Karpas-422 (cell line): ENCODE measurements around the gene LEF1. TPM values are rescaled to one million over a fixed set of nuclear protein-coding genes. Genes with fewer than 3 reads are reported as not detected.

Experiments
- DNase-seq: peaks from one replicate; pipeline ENCODE4 v3.0.0-alpha.2; 2015
- H2AFZ ChIP-seq: fragments of 200-600 bp; sonication (generic); 2 replicates; pipeline ENCODE4 v1.6.1; 2014; ENCODE audit warnings: antibody characterized with exemption, low read length, mixed read lengths
- H3K27ac ChIP-seq: fragments of 200-600 bp; sonication (generic); 2 replicates; pipeline ENCODE4 v1.5.1; 2014; ENCODE audit warnings: mild to moderate bottlenecking, low read length, moderate library complexity
- H3K27me3 ChIP-seq: fragments of 200-600 bp; sonication (generic); 2 replicates; pipeline ENCODE4 v1.6.1; 2014; ENCODE audit warnings: low read length, mixed read lengths
- H3K36me3 ChIP-seq: fragments of 200-600 bp; sonication (generic); 2 replicates; pipeline ENCODE4 v1.6.1; 2014; ENCODE audit warnings: low read length, mixed read lengths; ENCODE audit not compliant: insufficient read depth
- H3K4me1 ChIP-seq: fragments of 200-600 bp; sonication (generic); 2 replicates; pipeline ENCODE4 v1.6.1; 2014; ENCODE audit warnings: mild to moderate bottlenecking, low read length, mixed read lengths
- H3K4me2 ChIP-seq: fragments of 200-600 bp; sonication (generic); 2 replicates; pipeline ENCODE4 v1.6.1; 2014; ENCODE audit warnings: low read length, low read depth, mild to moderate bottlenecking; ENCODE audit not compliant: poor library complexity, severe bottlenecking
- H3K4me3 ChIP-seq: fragments of 200-600 bp; sonication (generic); 2 replicates; pipeline ENCODE4 v1.5.1; 2014; ENCODE audit warnings: mild to moderate bottlenecking, antibody characterized with exemption, low read length, mixed read lengths
- H3K79me2 ChIP-seq: fragments of 200-600 bp; sonication (generic); 2 replicates; pipeline ENCODE4 v1.6.1; 2014; ENCODE audit warnings: mild to moderate bottlenecking, low read length, mixed read lengths
- H3K9ac ChIP-seq: fragments of 200-600 bp; sonication (generic); 2 replicates; pipeline ENCODE4 v1.6.0; 2014; ENCODE audit warnings: low read length
- H3K9me2 ChIP-seq: fragments of 200-600 bp; sonication (generic), shearing (Covaris generic); replicated peaks from 2 replicates; pipeline ENCODE4 v1.6.0; 2014; ENCODE audit warnings: mild to moderate bottlenecking, low read length, moderate library complexity; ENCODE audit not compliant: insufficient read depth
- H3K9me3 ChIP-seq: fragments of 300-700, 200-600 bp; sonication (generic); 2 replicates; pipeline ENCODE4 v1.6.1; 2014; ENCODE audit warnings: low read length, mixed read lengths
- H4K20me1 ChIP-seq: fragments of 200-600 bp; sonication (generic); 2 replicates; pipeline ENCODE4 v1.6.1; 2014; ENCODE audit warnings: mild to moderate bottlenecking, antibody characterized with exemption, low read length, low read depth; ENCODE audit not compliant: insufficient read depth
- total RNA-seq: library from RNA; depleted of rRNA; stranded (reverse); fragments of >200 nt; shearing (Covaris generic); gene quantifications from 2 replicates; pipeline ENCODE4 v1.2.3, GENCODE V29; 2014; ENCODE audit warnings: low replicate concordance

The LEF1 gene
- total RNA-seq, 1 experiment from 2014 or later = not detected

DNA sequence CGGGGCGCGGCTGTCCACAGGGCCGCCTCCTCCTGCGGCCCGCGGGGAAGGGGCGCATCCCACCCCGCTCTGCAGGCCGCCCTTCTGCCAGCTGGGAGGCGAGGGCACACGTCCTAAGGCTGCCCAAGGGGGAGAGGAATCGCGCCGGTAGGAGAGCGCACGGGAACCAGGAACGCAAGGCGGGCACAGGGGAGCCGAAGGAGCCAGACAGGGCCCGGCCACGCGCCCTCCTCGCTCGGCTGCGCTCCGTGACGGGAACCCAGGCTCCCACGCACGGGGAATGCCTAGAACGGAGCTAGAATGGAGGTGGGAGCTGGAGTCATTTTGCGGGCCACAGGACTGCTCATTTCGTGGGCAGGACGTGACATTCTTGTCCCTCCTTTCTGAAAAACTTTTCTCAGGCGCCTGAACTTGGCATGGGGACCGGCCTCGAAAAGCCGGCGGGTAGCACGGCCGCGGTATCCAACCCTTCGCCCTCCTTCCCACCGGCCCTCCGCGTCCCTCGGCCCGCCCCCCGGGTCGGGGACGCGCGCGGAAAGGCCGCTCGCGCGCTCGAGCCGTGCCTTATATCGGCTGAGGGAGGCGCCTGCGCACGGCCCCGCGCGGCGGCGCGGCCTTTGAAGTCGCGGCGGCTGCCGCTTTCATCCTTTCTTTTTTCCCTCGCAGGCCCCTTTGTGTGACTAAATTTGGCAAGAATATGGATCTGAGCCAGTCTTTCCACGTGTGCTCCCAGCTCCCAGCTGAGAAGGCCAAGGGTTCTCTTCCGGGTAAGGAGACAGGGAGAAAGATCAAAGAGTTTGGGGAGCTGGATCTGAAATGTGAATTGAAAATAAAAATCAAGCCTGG is 4.2 kb upstream of the LEF1 start:
- no peak overlapping the region for H2AFZ ChIP-seq
- H3K9ac ChIP-seq = no peak overlapping the region
- H4K20me1 ChIP-seq = no peaks in the 10 kb centered on the region
- H3K4me2 ChIP-seq = no peak overlapping the region
- no peaks in the 10 kb centered on the region for H3K4me1 ChIP-seq
- H3K27me3 ChIP-seq = no peaks in the 10 kb centered on the region
- H3K9me2 ChIP-seq = no peaks in the 10 kb centered on the region
- H3K4me3 ChIP-seq = no peak overlapping the region
- no peak overlapping the region for H3K27ac ChIP-seq
- DNase-seq = no peak
- no peaks in the 10 kb centered on the region for H3K9me3 ChIP-seq
- no peaks in the 10 kb centered on the region for H3K36me3 ChIP-seq
- H3K79me2 ChIP-seq = no peaks in the 10 kb centered on the region

DNA sequence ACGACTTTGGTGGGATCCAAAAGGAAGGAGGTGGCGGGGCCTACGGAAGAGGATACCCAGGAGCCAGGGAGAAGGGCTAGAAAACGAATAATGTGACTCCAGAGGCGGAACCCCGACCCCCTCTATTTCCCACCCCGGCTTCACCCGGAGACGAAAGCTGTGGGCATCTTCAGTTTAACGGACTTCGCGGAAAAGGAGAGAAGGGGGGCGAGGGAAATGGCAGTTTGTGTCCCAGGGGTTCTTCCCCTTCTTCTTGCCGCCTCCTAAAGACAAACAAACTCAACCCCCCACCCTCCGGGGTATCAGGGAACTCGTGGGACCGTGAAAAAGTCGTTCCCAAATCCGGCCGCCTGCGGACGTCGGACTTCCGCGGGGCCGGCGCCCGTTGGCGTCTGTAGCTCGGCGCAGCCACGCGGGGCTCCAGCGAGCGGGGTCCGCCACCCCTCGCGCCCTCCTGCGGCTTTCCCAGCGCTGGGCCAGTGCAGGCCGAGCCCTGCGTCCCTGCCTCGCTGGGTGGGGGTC is 3.6 kb upstream of the LEF1 start:
- no peaks in the 10 kb centered on the region for H3K36me3 ChIP-seq
- H2AFZ ChIP-seq = no peak overlapping the region
- no peak overlapping the region for H3K4me3 ChIP-seq
- H3K27ac ChIP-seq = no peak overlapping the region
- H3K27me3 ChIP-seq = no peaks in the 10 kb centered on the region
- no peaks in the 10 kb centered on the region for H3K9me3 ChIP-seq
- no peak overlapping the region for H3K4me2 ChIP-seq
- no peak overlapping the region for H3K9ac ChIP-seq
- no peaks in the 10 kb centered on the region for H3K9me2 ChIP-seq
- no peak for DNase-seq
- no peaks in the 10 kb centered on the region for H4K20me1 ChIP-seq
- H3K4me1 ChIP-seq = no peaks in the 10 kb centered on the region
- H3K79me2 ChIP-seq = no peaks in the 10 kb centered on the region

DNA sequence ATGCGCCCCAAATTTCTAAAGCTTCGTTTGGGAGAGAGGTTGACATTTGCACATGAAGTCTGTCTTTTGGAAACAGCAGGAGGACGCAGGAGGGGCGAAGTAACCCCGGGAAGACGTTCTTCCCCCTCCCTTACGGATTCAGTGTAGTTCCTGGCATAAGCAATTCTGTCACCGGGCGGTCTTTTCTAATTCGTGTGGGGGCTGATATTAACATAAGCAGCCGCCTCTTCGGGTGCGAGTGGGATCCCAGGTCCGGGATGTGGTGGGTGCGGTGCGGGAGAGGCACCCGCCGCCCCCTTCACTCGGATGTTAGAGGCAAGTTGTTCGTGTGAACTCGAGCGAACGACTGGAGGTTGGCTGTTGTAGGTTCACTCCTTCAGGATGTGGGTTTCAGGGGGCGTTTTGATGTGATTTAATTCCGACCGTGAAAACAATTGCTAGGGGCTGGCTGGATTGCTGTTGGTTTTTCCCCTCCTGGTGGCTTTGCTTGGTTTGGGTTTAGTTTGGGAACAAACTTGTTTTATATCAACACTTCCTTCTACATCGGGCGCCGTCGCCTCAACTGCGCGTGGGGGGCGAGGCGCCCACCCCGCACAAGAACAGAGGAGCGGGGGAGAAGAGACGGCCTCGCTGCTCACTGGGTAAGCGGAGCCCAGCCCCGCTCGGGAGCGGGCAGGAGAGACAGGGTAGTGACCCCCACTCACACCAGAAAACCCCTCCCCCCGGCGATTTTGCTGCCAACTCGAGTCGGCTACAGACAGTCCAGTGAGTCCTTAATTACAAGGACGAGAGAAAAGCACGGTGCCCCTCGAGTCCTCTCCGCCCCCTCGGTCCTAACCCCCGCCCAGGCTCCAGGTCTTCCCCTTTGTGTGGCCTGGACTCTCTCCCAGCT is 2.9 kb upstream of the LEF1 start:
- Histone ChIP-seq H3K4me1 (no peaks in the 10 kb centered on the region), H3K9me3 (no peaks in the 10 kb centered on the region), H2AFZ (no peak overlapping the region), H3K36me3 (no peaks in the 10 kb centered on the region), H3K9me2 (no peaks in the 10 kb centered on the region), H3K27ac (no peak overlapping the region), H3K27me3 (no peaks in the 10 kb centered on the region), H3K9ac (no peak overlapping the region), H3K79me2 (no peaks in the 10 kb centered on the region), H4K20me1 (no peaks in the 10 kb centered on the region), H3K4me2 (no peak overlapping the region), H3K4me3 (no peak overlapping the region)
- no peak for DNase-seq

DNA sequence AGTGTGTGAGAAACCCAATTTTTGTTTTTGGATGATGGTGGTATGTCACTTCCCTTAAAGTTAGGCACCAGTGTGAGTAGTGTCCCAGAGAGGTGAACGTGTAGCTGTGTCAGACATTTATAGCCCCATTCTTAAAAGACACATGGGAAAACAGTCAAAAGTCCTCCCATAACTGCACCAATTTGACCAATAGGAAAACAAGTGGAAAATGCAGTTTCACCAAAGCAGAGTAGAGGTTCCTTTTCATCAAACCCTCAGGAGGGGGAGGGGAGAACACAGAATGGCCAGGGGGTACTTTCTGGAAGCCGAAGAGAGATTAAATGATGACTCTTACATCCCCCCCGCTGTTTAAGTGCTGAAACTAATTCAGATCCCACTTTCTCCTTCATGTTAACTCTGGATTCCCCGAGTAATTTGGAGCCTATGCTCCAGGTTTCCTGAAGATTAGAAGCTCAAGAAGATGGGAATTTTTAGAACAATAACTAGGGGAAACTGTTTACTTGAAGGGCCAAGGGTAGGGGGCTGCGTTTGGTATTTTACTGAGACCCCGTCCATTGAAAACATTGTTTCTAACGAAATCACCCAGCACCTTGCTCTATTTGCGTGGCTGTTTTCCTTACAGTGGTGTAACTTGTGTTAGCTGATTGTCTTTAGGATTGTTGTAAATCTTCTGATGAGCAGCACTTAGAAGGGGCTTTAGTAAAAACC is 2.1 kb upstream of the LEF1 start:
- H4K20me1 ChIP-seq = no peaks in the 10 kb centered on the region
- no peak overlapping the region for H3K27ac ChIP-seq
- no peaks in the 10 kb centered on the region for H3K36me3 ChIP-seq
- H3K4me3 ChIP-seq = no peak overlapping the region
- DNase-seq = no peak
- H2AFZ ChIP-seq = no peak overlapping the region
- no peaks in the 10 kb centered on the region for H3K4me1 ChIP-seq
- no peaks in the 10 kb centered on the region for H3K9me3 ChIP-seq
- H3K9me2 ChIP-seq = no peaks in the 10 kb centered on the region
- H3K79me2 ChIP-seq = no peaks in the 10 kb centered on the region
- no peaks in the 10 kb centered on the region for H3K27me3 ChIP-seq
- H3K4me2 ChIP-seq = no peak overlapping the region
- no peak overlapping the region for H3K9ac ChIP-seq

DNA sequence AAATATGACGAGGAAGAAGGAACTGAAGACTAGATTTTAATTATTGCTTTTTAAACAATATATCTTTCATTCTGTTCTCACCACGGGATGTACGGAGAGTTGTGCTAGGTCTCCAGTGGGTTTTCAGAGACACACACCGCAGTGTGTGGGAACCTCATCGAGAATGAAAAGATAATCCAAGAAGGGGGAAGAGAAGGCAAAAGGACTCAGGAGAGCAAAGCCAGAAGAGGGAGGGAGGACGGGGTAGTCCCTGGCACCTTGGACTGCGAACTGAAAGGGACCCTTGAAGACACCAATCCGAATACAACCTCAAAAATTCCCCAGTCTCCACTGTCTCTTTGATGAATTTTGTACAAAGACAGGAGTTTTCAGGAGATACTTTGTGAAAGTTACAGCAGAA is 932 bp upstream of the LEF1 start:
- H4K20me1 ChIP-seq = no peaks in the 10 kb centered on the region
- H3K27ac ChIP-seq = no peak overlapping the region
- no peaks in the 10 kb centered on the region for H3K4me1 ChIP-seq
- H3K79me2 ChIP-seq = no peaks in the 10 kb centered on the region
- no peaks in the 10 kb centered on the region for H3K27me3 ChIP-seq
- H3K9me2 ChIP-seq = no peaks in the 10 kb centered on the region
- H3K4me3 ChIP-seq = no peak overlapping the region
- H3K9ac ChIP-seq = no peak overlapping the region
- H3K4me2 ChIP-seq = no peak overlapping the region
- DNase-seq = no peak
- H3K36me3 ChIP-seq = no peaks in the 10 kb centered on the region
- H2AFZ ChIP-seq = no peak overlapping the region
- H3K9me3 ChIP-seq = no peaks in the 10 kb centered on the region

DNA sequence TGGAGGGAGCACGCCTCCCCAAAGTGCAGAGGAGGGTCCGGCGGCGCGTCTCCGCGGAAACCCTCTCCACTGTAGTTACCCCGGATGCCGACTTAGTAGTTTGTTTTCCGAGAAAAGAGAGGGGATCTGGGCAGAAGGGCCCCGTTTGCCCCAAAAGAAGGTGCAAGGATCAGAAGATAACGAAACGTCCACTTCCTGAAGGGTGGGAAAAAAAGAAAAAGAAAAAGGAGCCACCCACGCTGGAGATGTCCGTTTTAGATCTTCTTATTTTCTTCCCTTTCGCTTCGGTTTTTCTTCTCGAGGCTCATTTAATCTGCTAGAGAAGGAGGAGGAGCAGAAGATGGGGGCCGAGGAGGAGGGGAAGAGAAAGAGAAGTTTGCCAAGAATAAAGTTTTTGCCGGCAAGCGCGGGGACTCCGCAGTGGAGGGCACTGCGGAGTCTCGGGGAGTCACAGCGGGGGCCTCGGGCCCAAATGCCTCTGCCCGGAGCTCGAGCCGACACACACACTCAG is 517 bp downstream of the LEF1 start:
- no peaks in the 10 kb centered on the region for H4K20me1 ChIP-seq
- DNase-seq = no peak
- no peaks in the 10 kb centered on the region for H3K4me1 ChIP-seq
- H3K79me2 ChIP-seq = no peaks in the 10 kb centered on the region
- H3K9me2 ChIP-seq = no peaks in the 10 kb centered on the region
- no peak overlapping the region for H3K9ac ChIP-seq
- no peak overlapping the region for H3K4me2 ChIP-seq
- H2AFZ ChIP-seq = no peak overlapping the region
- H3K27ac ChIP-seq = no peak overlapping the region
- H3K36me3 ChIP-seq = no peaks in the 10 kb centered on the region
- H3K4me3 ChIP-seq = no peak overlapping the region
- H3K9me3 ChIP-seq = no peaks in the 10 kb centered on the region
- H3K27me3 ChIP-seq = no peaks in the 10 kb centered on the region

DNA sequence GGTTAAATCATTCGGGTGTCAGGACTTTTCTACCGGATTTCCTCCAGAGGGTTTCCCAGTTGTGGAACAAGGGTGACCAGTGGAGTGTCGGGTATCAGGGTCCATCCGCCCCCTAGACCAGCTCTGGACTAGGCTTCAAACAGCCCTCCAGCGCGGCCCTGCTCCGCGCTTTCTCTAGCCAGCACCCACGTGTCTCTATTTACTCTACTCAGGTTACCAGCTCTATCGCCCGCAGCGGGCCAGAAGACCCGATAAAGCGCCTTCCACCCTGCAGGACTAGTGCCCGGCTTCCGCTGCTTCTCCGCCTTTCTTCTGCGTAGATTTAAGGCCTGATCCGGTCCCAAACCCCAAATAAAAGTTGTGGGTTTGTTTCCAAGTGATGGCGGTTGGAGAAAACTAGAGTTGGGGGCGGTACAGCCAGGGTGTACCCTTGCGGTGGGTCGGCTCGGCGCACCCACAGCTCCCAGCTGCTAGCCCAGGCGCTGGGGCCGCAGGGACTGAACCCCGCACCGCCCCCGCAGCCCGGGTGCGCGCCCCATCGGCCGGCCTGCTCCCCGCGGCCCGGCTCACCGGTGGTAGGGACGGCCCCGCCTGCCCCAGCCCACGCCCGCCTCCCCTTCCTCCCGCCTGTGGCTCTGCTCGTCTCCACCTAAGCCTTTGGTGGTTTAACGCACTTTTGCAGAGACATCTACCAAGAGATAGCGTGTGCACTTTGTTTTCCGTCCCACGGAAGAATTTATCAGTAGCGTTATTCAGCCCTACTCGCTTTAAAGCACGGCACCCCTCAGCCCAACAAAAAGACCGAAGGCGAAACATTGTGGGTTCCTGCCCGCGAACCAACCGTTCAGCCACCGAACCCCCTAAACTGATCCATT is 2.1 kb downstream of the LEF1 start:
- no peak for DNase-seq
- Histone ChIP-seq H4K20me1 (no peaks in the 10 kb centered on the region), H3K79me2 (no peaks in the 10 kb centered on the region), H3K27me3 (no peaks in the 10 kb centered on the region), H3K9me2 (no peaks in the 10 kb centered on the region), H3K4me3 (no peak overlapping the region), H3K4me1 (no peaks in the 10 kb centered on the region), H3K4me2 (no peak overlapping the region), H3K9me3 (no peaks in the 10 kb centered on the region), H2AFZ (no peak overlapping the region), H3K36me3 (no peaks in the 10 kb centered on the region), H3K9ac (no peak overlapping the region), H3K27ac (no peak overlapping the region)
